Measurements from ENCODE around the gene USP11.
A peak's percentile ranks its signal among the peaks of the same experiment; 100 is the strongest.

DNA sequence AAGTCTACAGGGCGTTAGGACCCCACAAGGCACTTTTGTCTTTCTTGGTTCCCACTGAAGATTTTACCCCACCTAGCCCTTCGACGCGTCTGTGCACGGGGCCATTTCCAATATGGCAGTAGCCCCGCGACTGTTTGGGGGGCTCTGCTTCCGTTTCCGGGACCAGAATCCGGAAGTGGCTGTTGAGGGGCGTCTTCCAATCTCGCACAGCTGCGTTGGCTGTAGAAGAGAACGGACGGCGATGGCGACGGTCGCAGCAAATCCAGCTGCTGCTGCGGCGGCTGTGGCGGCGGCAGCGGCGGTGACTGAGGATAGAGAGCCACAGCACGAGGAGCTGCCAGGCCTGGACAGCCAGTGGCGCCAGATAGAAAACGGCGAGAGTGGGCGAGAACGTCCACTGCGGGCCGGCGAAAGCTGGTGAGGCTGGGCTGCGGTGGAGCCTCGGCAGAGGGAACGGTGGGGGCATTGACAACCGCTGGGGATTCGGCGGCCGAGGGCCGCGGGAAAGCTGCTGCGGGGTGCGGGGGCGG, at the start of gene USP11:
- TF ChIP-seq POLR2A (IDR thresholded peaks at IDR 0.05; ENCODE audit: low read length) = peak; percentile 72
- TF ChIP-seq GATA1 (IDR thresholded peaks at IDR 0.05; ENCODE audit: low read depth, low read length) = no peak

Measured in erythroblast (primary cell).